A549 (cell line): ENCODE results near the gene SIX2. TPM values are rescaled to one million over a fixed set of nuclear protein-coding genes. Genes with fewer than 3 reads are reported as not detected.

ENCODE experiments used
- ATAC-seq, 2 experiments: fragments of 200-7000 bp in 1 of 2; fragments of >200 bp in 1 of 2; cut with Nextera tagmentation in 1 of 2; cut with Tn5 transposase in 1 of 2; 3 replicates each; pipeline versions ENCODE4 v1.8.0 to v1.9.1; 2018 to 2020; ENCODE audit warnings: mild to moderate bottlenecking in 1 of 2, moderate library complexity in 1 of 2
- CTCF ChIA-PET: fragments of 300-600 bp; sonication (Branson Sonifier 250); formaldehyde crosslinking; extraction: SDS; loops from one replicate; lab custom pipeline; 2021; ENCODE audit warnings: antibody characterized with exemption, inconsistent platforms; lab: Yijun Ruan, JAX
- POLR2A ChIA-PET: fragments of 350-600 bp; formaldehyde crosslinking; extraction: SDS; loops from one replicate; lab custom pipeline; 2021; ENCODE audit warnings: antibody characterized with exemption, inconsistent platforms; lab: Yijun Ruan, JAX
- DNase-seq, 2 experiments: peaks; one replicate each; pipeline versions ENCODE4 v3.0.0 to v3.0.0-alpha.2; 2011 to 2016; ENCODE audit warnings: low read depth in 1 of 2, low spot score in 1 of 2
- FAIRE-seq: peaks from 2 replicates; lab custom pipeline; 2011; peaks lifted over from hg19 to GRCh38; lab: Jason Lieb, UNC
- H3K27ac ChIP-seq, 2 experiments: fragments of >200 bp; sonication (Bioruptor Twin); formaldehyde crosslinking; 3 replicates each; pipeline ENCODE4 v1.5.1; 2016 to 2017
- H3K4me1 ChIP-seq: fragments of >200 bp; sonication (Bioruptor Twin); formaldehyde crosslinking; 3 replicates; pipeline ENCODE4 v1.6.1; 2016
- H3K4me2 ChIP-seq: fragments of >200 bp; sonication (Bioruptor Twin); formaldehyde crosslinking; 3 replicates; pipeline ENCODE4 v1.6.1; 2016
- H3K4me3 ChIP-seq: fragments of >200 bp; sonication (Bioruptor Twin); formaldehyde crosslinking; 3 replicates; pipeline ENCODE4 v1.5.1; 2016
- H3K9me3 ChIP-seq: fragments of >200 bp; sonication (Bioruptor Twin); formaldehyde crosslinking; 3 replicates; pipeline ENCODE4 v1.6.1; 2016
- CBX2 ChIP-seq: fragments of 200-600 bp; sonication (generic); IDR thresholded peaks from 2 replicates; pipeline ENCODE4 v1.6.1; 2016; ENCODE audit warnings: low read depth, mild to moderate bottlenecking, borderline replicate concordance
- CHD4 ChIP-seq: fragments of 200-600 bp; sonication (generic); IDR thresholded peaks from 2 replicates; pipeline ENCODE4 v1.6.1; 2016; ENCODE audit warnings: antibody characterized with exemption, mild to moderate bottlenecking, borderline replicate concordance
- EHF ChIP-seq: fragments of 250-450 bp; sonication (Bioruptor Pico); IDR thresholded peaks from 2 replicates; pipeline ENCODE4 v1.5.0; 2020; ENCODE audit warnings: mild to moderate bottlenecking
- EHMT2 ChIP-seq: fragments of 200-600 bp; sonication (generic); IDR thresholded peaks from 2 replicates; pipeline ENCODE4 v1.6.1; 2016; ENCODE audit warnings: antibody characterized with exemption, low read depth, mild to moderate bottlenecking, moderate library complexity
- HDAC2 ChIP-seq: fragments of 200-600 bp; sonication (generic); IDR thresholded peaks from 2 replicates; pipeline ENCODE4 v1.6.1; 2016
- HEYL ChIP-seq: fragments of 250-450 bp; sonication (Bioruptor Pico); IDR thresholded peaks from 2 replicates; pipeline ENCODE4 v1.8.0; 2021; ENCODE audit warnings: mild to moderate bottlenecking, moderate library complexity
- HOXA7 ChIP-seq: fragments of 250-450 bp; sonication (Bioruptor Pico); IDR thresholded peaks from 2 replicates; pipeline ENCODE4 v1.5.0; 2020; ENCODE audit warnings: mild to moderate bottlenecking, moderate library complexity
- HOXB13 ChIP-seq: fragments of 250-450 bp; sonication (Bioruptor Pico); IDR thresholded peaks from 2 replicates; pipeline ENCODE4 v1.5.0; 2020; ENCODE audit warnings: low read depth, mild to moderate bottlenecking, moderate library complexity
- MAFK ChIP-seq: fragments of 450-650 bp; IDR thresholded peaks from 2 replicates; pipeline ENCODE4 v1.6.1; 2014; ENCODE audit not compliant: partially characterized antibody
- MYC ChIP-seq: IDR thresholded peaks from 2 replicates; pipeline ENCODE4 v1.6.1; 2012; ENCODE audit warnings: mild to moderate bottlenecking, inconsistent platforms, low read length, improper control_type of control experiment, borderline replicate concordance
- NFE2L2 ChIP-seq: fragments of 150-350 bp; conservative IDR thresholded peaks from 2 replicates; pipeline ENCODE4 v1.6.1; 2014; ENCODE audit warnings: low read length
- NPAS2 ChIP-seq: fragments of 250-450 bp; sonication (Bioruptor Pico); IDR thresholded peaks from 2 replicates; pipeline ENCODE4 v1.8.0; 2022; ENCODE audit warnings: mild to moderate bottlenecking, moderate library complexity, borderline replicate concordance
- NR3C1 ChIP-seq: fragments of >200 bp; sonication (Bioruptor Twin); formaldehyde crosslinking; IDR thresholded peaks from 3 replicates; pipeline ENCODE4 v1.6.1; 2017
- POLR2AphosphoS2 ChIP-seq: conservative IDR thresholded peaks from 2 replicates; pipeline ENCODE4 v1.6.1; 2012; ENCODE audit warnings: low read length, improper control_type of control experiment, inconsistent platforms
- RAD21 ChIP-seq, 2 experiments: fragments of >200 bp in 1 of 2; sonication (Bioruptor Twin) in 1 of 2; formaldehyde crosslinking in 1 of 2; IDR thresholded peaks in 1 of 2; conservative IDR thresholded peaks in 1 of 2; 2 replicates in 1 of 2; 3 replicates in 1 of 2; pipeline ENCODE4 v1.6.1; 2012 to 2018; ENCODE audit warnings: inconsistent platforms in 1 of 2
- RNF2 ChIP-seq: fragments of 200-600 bp; sonication (generic); IDR thresholded peaks from 2 replicates; pipeline ENCODE4 v1.6.1; 2016; ENCODE audit warnings: low read depth, mild to moderate bottlenecking, antibody characterized with exemption, moderate library complexity, borderline replicate concordance
- SMC3 ChIP-seq: fragments of >200 bp; sonication (Bioruptor Twin); formaldehyde crosslinking; IDR thresholded peaks from 3 replicates; pipeline ENCODE4 v1.6.1; 2018; ENCODE audit warnings: inconsistent platforms
- TFCP2L1 ChIP-seq: fragments of 250-450 bp; sonication (Bioruptor Pico); IDR thresholded peaks from 2 replicates; pipeline ENCODE4 v1.5.0; 2021; ENCODE audit warnings: mild to moderate bottlenecking
- ZC3H11A ChIP-seq: fragments of 450-650 bp; IDR thresholded peaks from 2 replicates; pipeline ENCODE4 v1.6.1; 2014; ENCODE audit warnings: antibody characterized with exemption, mild to moderate bottlenecking
- WGBS: methylation state at CpG from one replicate; pipeline ENCODE4 v1.1.6; 2017; ENCODE audit errors: missing lambda C conversion rate; 5-methylcytosine and 5-hydroxymethylcytosine counted together
- polyA plus RNA-seq, 4 experiments: library from polyadenylated mRNA; depleted of rRNA in 3 of 4; stranded (reverse); fragments of >200 nt; fragmentation: RNase III in 1 of 4; extraction: RNeasy Plus Mini Kit Qiagen cat#74134 plus additional on column Dnase treatment in 1 of 4; gene quantifications; 2 replicates in 3 of 4; 3 replicates in 1 of 4; pipeline ENCODE4 v1.2.3, GENCODE V29; 2011 to 2017
- TF ChIP-seq, protein P1 (sequence below): fragments of >200 bp; sonication (Bioruptor Twin); formaldehyde crosslinking; IDR thresholded peaks from 3 replicates; pipeline ENCODE4 v1.5.1; 2016
- TF ChIP-seq, protein P2 (sequence below): fragments of 150-350 bp; IDR thresholded peaks from 2 replicates; pipeline ENCODE4 v1.6.1; 2014; ENCODE audit warnings: low read depth, mild to moderate bottlenecking, low read length
- TF ChIP-seq, protein P3 (sequence below): fragments of 450-650 bp; IDR thresholded peaks from 2 replicates; pipeline ENCODE4 v1.6.1; 2014; ENCODE audit warnings: antibody characterized with exemption
- TF ChIP-seq, protein P4 (sequence below): fragments of >200 bp; sonication (Bioruptor Twin); formaldehyde crosslinking; IDR thresholded peaks from 3 replicates; pipeline ENCODE4 v1.6.1; 2016
- TF ChIP-seq, protein P5 (sequence below): IDR thresholded peaks from 2 replicates; pipeline ENCODE4 v1.6.1; 2012

SIX2 gene
- polyA plus RNA-seq, 2 of the 4 experiments (the other 2 are of a cell fraction), result 0.10 to 0.15 TPM

DNA sequence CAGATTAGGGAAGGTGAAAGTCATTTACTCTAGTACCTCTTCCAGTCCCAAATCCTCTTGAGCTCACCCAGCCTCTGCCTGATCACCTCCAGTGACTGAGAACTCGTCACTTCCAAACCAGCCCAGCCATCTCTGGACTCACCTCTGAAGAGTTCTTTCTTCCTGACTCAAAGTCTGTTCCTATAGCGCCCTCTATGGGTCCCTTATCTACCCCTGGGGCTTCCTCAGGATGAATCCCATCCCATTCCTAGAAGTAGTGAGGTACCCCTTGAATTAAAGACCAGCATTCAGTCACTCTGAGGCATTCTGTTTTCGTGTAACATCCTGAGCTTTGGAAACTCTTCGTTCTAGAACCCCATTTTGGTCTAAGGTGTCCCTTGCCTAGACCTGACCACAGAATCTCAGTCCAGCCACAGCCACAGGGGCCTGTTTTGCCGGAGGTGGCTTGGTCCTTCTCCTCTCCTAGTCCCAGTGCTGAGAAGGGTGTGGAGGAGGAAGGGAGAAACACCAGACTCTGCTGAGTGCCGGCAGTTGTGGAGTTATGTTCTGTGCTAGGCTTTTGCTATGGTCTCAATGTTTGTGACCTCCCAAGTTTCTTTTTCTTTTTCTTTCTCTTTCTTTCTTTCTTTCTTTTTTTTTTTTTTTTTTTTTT, 35.1 kb downstream of the SIX2 start:
- TF ChIP-seq HOXA7 (no peak), HEYL (CRISPR knock-in tag) (no peak), NPAS2 (no peak), RNF2 (no peak), ZC3H11A (no peak), NR3C1 (no peak), SMC3 (peak; percentile 43; the same call in 2 of the 3 replicates), MYC (no peak), CHD4 (no peak), HDAC2 (no peak), TFCP2L1 (CRISPR knock-in tag) (no peak), RAD21 (conservative IDR thresholded peaks at IDR 0.05 in 1 of 2, IDR thresholded peaks at IDR 0.05 in 1 of 2) (peak; percentile 70 to 86), POLR2AphosphoS2 (no peak), EHF (CRISPR knock-in tag) (no peak)
- TF ChIP-seq, protein P1, sequence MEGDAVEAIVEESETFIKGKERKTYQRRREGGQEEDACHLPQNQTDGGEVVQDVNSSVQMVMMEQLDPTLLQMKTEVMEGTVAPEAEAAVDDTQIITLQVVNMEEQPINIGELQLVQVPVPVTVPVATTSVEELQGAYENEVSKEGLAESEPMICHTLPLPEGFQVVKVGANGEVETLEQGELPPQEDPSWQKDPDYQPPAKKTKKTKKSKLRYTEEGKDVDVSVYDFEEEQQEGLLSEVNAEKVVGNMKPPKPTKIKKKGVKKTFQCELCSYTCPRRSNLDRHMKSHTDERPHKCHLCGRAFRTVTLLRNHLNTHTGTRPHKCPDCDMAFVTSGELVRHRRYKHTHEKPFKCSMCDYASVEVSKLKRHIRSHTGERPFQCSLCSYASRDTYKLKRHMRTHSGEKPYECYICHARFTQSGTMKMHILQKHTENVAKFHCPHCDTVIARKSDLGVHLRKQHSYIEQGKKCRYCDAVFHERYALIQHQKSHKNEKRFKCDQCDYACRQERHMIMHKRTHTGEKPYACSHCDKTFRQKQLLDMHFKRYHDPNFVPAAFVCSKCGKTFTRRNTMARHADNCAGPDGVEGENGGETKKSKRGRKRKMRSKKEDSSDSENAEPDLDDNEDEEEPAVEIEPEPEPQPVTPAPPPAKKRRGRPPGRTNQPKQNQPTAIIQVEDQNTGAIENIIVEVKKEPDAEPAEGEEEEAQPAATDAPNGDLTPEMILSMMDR, result peak; percentile 64
- TF ChIP-seq, protein P2, sequence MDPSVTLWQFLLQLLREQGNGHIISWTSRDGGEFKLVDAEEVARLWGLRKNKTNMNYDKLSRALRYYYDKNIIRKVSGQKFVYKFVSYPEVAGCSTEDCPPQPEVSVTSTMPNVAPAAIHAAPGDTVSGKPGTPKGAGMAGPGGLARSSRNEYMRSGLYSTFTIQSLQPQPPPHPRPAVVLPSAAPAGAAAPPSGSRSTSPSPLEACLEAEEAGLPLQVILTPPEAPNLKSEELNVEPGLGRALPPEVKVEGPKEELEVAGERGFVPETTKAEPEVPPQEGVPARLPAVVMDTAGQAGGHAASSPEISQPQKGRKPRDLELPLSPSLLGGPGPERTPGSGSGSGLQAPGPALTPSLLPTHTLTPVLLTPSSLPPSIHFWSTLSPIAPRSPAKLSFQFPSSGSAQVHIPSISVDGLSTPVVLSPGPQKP, result no peak
- WGBS, result 33% methylated on average over 6 of the region's 6 CpGs
- peak; percentile 77 to 79 for DNase-seq
- peak; percentile 73 to 90; a peak in 5 of 6 replicates for ATAC-seq
- POLR2A ChIA-PET, result no interaction called here
- H3K4me2 ChIP-seq, result no peak overlapping the region
- no peak for FAIRE-seq
- no peak overlapping the region for H3K4me3 ChIP-seq
- H3K9me3 ChIP-seq, result no peaks in the 10 kb centered on the region
- CTCF ChIA-PET, result interaction anchor here (0.6 to 9.0 kb wide), 17 partner anchors 10 to 1096 kb away, joined by 3 to 110 read pairs (median 5); no protein-coding TSS in a partner anchor
- peaks cover 8% of the 10 kb centered on the region; the same call in 1 of the 3 replicates for H3K4me1 ChIP-seq
- no peak overlapping the region; a peak in 1 of 6 replicates for H3K27ac ChIP-seq

DNA sequence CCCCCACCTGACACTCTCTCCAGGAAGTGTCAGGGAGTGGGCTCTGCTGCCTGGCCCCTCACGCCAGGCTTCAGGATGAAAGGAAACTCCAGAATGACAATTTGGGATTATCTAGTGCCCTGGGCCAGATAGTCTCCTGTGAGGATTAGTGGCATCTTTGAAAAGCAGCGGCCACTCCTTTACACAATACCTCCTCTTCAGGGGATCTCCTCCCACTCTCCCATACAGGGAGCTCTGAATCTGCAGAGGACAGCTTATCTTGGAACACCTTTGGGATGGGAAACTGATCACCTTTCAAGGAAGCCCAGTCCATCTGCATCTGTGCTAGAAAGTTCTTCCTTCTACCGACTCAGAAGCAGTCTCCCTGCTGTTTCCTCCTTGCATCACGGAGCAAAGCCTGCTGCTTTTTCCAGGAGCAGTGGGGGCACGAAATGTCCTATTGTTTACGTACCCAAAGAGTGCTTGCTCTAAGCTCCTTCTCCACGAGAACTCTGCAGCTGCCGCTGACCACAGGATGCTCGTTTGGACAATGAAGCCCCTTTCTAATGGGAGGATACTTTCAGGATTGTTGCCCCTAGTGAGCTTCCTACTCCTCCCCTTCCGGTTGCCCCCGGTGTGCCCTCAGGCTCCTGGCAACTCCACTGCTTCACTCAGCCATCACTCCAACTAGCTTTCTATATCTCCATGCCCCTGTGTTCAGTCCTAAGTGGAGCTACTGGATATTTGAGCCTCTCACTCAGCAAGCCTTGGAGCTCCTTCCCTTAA, 36.3 kb downstream of the SIX2 start:
- H3K4me1 ChIP-seq, result peaks cover 8% of the 10 kb centered on the region; the same call in 1 of the 3 replicates
- H3K4me2 ChIP-seq, result no peak overlapping the region
- ATAC-seq (no peak), DNase-seq (no peak), FAIRE-seq (no peak)
- WGBS, result 61% methylated on average over 11 of the region's 11 CpGs
- no peak overlapping the region; a peak in 1 of 6 replicates for H3K27ac ChIP-seq
- TF ChIP-seq HOXB13 (CRISPR knock-in tag), result no peak
- no peak for TF ChIP-seq MAFK
- no peak for TF ChIP-seq TFCP2L1 (CRISPR knock-in tag)
- no peak for TF ChIP-seq NPAS2
- TF ChIP-seq, protein P3, sequence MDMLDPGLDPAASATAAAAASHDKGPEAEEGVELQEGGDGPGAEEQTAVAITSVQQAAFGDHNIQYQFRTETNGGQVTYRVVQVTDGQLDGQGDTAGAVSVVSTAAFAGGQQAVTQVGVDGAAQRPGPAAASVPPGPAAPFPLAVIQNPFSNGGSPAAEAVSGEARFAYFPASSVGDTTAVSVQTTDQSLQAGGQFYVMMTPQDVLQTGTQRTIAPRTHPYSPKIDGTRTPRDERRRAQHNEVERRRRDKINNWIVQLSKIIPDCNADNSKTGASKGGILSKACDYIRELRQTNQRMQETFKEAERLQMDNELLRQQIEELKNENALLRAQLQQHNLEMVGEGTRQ, result no peak
- TF ChIP-seq, protein P4, sequence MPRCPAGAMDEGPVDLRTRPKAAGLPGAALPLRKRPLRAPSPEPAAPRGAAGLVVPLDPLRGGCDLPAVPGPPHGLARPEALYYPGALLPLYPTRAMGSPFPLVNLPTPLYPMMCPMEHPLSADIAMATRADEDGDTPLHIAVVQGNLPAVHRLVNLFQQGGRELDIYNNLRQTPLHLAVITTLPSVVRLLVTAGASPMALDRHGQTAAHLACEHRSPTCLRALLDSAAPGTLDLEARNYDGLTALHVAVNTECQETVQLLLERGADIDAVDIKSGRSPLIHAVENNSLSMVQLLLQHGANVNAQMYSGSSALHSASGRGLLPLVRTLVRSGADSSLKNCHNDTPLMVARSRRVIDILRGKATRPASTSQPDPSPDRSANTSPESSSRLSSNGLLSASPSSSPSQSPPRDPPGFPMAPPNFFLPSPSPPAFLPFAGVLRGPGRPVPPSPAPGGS, result no peak
- TF ChIP-seq EHMT2, result no peak
- no peak for TF ChIP-seq EHF (CRISPR knock-in tag)
- no peak for TF ChIP-seq CBX2
- TF ChIP-seq, protein P5, sequence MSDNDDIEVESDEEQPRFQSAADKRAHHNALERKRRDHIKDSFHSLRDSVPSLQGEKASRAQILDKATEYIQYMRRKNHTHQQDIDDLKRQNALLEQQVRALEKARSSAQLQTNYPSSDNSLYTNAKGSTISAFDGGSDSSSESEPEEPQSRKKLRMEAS, result no peak
- no peak for TF ChIP-seq MYC
- TF ChIP-seq NFE2L2, result no peak
- no peak for TF ChIP-seq RNF2
- H3K4me3 ChIP-seq, result no peak overlapping the region
- no peaks in the 10 kb centered on the region for H3K9me3 ChIP-seq
- ChIA-PET POLR2A (no interaction called here), CTCF (interaction anchor here (0.8 to 9.0 kb wide), 17 partner anchors 8 to 1095 kb away, joined by 3 to 110 read pairs (median 4); no protein-coding TSS in a partner anchor)
